IPS-NIHi11 (cell line): ENCODE measurements around the gene NPIPA3.
"Not testable (repeated sequence)": the region's sequence is repeated elsewhere in the genome, so short reads cannot be mapped to it uniquely, and the experiment has no call there.

Experiments
- DNase-seq: peaks from one replicate; pipeline ENCODE4 v3.0.0; 2012; ENCODE audit warnings: mixed read lengths, low spot score

The NPIPA3 gene

DNA sequence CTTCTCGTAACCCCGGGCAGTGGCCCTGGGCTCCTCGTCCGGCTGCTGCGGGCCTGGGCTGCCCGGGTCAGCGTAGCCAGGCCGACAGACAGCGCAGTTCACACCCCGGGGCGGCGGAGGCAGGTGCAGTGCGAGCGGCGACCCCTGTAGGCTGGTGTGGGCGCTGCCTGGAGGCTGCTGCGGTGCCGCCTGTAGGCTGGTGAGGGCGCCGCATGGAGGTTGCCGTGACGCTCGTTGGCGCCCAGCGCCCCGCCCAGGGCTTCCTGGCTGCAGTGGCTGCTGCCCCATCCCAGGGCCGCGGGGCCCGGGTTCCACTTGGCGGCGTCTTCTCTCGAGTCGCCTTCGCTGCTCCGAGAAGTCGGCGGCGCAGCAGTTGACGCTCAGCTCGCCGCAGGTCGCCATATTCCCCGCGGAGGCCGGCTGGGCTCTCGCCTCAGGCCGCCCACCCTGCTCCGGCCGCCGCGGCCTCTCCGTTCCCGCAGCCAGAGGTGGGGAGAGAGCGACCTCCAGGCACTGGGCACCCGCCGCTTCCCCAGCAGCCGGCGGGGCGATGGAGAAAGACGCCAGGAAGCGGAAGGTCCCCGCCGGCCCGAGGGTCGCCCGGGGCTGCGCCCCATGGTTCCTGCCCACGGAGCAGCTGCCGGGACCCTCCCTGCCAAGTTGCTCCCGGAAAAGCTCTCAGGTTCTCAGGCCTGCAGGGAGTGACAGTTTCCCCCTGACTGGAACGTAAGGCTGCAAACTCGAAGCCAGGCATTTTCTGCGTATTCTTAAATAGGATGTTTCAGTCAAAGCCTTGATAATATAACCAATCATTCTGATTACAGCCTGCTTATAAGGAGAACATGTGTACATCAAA is at the start of gene NPIPA3:
NPIPA3 (plus strand) TSS at position 256 of the 856 bp plus-strand sequence. CDS start 5,533 bp downstream, outside the sequence.
- not testable (repeated sequence) for DNase-seq

DNA sequence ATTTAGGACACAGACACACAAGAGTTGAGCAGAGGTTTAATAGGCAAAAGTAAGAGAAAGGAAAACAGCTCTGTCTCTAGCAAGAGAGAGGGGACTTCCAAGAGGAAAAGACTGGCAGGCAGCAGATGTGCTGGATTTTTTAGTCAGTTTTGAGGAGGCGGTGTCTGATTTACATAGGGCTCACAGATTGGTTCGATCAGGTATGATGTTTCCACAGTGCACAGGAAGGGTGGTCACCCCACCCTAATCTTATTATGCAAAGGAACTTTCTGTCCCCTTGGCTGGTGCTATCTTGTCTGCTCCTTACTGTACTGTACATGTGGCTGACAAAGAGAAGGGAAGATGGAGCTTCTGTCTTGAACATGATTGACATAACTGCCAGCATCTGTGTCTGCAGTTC is 45.1 kb upstream of the NPIPA3 start:
- DNase-seq = no peak

DNA sequence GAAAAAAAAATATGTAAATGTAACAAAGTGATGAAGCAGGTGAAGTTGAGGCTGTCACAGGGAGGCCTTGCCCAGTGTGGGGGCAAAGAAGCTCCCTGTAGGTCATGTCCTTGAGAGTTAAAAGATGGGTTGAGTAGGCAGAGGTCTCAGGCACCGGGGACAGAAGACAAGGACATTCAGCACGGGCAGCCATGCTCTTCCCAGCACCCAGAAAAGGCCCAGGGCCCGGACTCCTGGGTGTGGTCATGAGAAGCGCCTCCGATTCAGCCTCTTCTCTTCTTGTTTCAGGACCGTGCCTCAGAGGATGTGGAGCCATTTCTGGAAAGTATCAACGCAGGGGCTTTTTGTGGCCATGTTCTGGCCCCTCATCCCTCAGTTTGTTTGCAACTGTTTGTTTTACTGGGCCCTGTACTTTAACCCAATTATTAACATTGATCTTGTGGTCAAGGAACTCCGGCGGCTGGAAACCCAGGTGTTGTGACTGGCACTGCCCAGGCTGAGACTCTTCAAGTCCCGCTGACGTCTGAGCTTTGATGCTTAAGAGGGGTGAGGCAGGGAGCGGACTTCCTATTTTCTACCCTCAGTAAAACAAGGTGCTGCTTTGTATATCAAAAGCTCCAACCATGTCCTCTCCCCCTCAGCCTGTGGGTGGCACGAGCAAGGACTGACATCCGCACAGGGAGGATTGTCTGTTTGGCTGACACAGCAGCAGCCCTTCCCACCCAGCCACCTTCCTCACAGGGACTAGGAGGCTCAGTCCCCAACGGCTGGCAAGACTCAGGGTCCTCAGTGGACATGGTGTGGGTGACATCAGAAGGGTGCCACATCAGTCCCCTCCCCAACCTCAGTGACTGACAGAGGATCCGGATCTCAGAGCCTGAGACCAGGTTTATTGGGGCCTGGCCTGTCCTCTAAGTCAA is 35.6 kb upstream of the NPIPA3 start:
- DNase-seq = no peak

DNA sequence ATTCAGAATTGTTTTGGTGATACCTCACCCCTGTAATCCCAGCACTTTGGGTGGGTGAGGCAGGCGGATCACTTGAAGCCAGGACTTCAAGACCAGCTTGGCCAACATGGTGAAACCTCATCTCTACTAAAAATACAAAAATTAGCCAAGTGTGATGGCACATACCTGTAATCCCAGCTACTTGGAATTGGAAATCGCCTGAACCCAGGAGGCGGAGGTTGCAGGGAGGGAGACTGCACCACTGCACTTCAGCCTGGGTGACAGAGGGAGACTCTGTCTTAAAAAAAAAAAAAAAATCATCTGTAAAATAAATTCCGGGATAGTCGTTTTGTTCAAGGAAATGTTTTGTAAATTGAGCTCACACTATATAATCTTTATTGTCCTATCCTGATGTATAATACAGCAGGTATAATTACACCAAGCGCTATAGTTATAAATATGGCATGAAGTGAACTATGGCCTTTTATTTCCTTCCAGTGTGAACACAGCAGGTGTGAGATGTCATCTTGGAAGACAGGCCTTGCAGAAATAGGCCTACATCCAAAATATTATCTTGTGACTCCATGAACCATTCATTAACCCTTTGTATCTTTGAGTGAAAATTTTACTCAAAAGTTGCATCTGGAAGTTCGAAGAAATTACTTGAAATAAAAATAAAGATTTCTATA is 34.5 kb upstream of the NPIPA3 start:
- no peak for DNase-seq

DNA sequence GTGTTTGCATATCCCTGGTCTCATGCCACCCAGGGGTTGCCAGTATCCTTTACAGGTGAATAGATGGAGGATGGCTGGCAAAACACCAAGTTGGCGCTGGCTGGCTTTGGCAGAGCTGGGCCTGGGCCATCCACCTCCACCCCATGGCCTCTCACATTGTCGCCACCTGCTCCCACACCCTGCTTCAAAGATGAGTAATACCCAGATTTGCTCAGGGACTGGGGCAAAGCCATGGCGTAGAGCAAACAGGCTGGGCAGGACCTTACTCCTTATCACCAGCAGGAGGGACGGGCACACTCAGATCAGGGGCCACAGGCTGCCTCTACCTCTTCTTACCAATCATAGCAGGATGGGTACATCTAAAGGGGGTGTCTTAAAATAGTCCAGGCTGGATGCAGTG is 33.4 kb upstream of the NPIPA3 start:
- DNase-seq = no peak

DNA sequence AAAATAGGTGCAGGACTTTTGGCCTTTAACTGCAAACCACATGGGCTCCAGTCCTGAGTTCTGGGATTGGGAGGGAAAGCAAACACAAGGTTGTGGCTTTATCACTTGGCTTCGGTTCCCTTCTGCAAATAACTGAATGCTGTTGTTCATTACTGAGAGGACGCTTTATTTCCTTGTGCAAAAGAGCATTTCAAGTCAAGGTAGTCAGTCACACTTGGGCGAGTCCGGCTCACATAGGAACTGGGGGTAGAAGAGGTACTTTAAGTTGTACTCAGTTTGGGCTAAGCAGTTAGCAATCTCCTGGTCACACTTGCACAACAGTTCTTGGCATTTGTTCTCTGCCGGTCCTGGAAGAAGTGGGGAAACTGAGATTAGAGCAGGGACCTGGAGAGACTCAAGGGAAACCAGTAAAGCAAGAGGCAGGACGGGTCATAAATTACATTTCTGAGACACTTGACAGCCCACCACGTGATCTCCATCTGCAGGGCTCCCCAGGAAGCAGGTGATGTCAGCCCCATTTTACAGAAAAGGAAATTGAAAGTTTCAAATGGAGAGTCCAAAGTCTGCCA is 30.7 kb upstream of the NPIPA3 start:
- no peak for DNase-seq

DNA sequence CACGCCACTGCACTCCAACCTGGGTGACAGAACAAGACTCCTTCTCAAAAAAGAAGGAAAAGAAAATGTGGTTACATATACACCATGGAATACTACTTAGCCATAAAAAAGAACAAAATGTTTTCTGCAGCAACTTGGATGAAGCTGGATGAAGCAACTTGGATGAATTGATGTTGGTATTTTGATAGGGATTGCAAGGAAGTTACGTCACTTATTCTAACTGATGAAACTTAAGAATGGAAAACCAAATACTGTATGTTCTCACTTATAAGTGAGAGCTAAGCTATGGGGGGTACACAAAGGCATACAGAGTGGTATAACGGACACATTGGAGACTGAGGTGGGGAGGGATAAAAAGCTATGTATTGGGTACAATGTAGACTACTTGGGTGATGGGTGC is 26.6 kb upstream of the NPIPA3 start:
- DNase-seq = no peak

DNA sequence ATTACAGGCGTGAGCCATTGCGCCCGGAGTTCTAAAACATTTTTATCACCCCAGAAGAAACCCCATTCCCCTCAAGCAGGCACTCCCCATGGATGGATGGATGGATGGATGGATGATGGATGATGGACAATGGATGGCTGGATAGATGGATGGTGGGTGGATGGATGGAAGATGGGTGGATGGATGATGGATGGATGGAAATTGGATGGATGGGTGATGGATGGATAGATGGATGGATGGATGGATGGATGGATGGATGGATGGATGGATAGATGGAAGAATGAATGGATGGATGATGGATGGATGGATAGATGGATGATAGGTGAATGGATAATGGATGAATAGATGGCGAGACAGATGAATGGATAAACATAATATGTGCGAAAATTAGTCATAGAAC is 25.6 kb upstream of the NPIPA3 start:
- no peak for DNase-seq

DNA sequence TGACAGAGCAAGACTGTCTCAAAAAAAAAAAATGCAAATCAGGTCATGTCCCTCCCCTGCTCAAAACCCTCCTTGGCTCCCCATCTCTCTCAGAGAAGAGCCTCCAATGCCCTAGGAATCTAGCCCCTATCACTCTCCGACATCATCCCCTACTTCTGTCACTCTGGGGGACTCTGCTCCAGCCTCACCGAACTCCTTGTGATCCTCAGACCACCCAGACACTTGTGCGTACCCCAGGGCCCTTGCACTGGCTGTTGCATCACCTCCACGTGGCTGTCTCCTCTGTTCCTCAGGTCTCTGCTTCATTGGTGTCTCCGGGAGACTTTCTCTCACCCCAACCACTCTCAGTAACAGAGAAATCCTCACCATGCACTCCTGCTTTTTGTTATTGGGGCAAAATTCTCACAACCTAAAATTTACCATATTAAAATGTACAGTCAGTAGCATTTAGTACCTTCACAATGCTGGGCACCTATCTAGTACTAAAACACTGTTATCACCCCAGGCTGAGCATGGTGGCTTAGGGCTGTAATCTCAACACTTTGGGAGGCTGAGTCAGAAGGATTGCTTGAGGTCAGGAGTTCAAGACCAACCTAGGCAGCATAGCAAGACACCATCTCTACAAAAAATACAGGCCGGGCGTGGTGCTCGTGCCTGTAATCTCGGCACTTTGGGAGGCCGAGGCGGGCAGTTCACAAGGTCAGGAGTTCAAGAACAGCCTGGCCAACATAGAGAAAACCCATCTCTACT is 24.3 kb upstream of the NPIPA3 start:
- DNase-seq = no peak

DNA sequence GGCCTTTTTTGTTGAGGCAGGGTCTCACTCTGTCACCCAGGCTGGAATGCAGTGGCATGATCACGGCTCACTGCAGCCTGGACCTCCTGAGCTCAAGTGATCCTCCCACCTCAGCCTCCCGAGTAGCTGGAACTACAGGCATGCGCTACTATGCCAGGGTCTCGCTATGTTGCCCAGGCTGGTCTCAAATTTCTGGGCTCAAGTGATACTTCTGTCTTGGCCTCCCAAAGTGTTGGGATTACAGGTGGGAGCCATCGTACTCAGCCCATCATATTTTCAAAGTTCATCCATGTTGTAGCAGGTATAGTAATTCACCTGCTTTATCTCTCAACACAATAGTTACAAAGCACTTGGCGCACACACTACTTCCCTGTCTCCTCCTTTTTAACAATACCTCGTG is 22.8 kb upstream of the NPIPA3 start:
- not testable (repeated sequence) for DNase-seq

DNA sequence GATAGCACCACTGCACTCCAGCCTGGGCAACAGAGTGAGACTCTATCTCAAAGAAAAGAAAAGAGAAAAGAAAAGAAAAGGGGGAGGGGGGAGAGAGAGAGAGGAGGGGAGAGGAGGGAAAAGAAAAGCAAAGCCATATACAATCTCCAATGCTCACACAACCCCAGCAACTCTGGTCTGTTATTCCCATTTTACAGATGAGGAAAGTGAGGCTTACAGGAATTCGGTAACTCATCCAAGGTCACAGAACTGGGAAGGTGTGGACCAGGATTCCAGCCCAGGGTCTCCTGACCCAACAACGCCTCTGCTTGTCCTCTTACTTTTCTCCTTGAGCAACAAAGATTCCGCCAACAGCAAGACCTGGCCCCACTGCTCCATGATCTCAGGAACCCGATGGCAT is 22.1 kb upstream of the NPIPA3 start:
- DNase-seq = no peak

DNA sequence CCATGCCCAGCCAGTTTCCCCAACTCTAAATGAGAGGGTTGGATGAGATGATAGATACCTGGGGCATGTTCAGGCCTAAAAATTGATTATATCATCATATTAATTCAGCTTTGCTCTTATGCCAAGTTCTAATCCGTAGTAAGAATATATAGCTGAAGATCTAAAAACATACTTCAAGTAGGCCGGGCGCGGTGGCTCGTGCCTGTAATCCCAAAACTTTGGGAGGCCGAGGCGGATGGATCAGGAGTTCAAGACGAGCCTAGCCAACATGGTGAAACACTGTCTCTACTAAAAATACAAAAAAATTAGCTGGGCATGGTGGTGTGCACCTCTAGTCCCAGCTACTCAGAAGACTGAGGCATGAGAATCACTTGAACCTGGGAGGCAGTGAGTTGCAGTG is 21.1 kb upstream of the NPIPA3 start:
- no peak for DNase-seq

DNA sequence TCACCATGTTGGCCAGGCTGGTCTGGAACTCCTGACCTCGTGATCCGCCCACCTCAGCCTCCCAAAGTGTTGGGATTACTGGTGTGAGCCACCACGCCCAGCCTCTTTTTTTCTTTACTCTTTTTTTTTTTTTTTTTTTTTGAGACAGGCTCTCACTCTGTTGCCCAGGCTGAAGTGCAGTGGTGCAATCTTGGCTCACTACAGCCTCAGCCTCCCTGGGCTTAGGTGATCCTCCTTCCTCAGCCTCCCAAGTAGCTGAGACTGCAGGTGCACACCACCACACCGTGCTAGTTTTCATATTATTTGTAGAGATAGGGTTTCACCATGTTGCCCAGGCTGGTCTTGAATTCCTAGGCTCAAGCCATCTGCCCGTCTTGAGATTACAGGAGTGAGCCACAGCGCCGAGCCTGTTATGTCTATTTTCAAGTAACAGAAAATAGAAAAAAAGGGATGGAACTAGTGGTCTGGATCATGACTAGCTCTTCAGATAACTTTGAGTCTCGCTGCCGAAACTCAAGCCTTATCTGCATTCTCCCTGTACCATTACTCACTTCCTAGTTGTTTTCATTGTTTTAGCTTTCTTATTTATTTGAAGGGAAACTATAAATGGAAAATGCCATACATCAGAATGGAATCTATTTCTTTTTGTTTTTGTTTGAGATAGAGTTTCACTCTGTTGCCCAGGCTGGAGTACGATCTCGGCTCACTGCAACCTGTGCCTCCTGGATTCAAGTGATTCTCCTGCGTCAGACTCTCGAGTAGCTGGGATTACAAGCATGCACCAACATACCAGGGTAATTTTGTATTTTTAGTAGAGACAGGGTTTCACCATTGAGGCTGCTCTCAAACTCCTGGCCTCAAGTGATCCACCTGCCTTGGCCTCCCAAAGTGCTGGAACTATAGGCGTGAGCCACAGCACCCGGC is 17.1 kb upstream of the NPIPA3 start:
- not testable (repeated sequence) for DNase-seq

DNA sequence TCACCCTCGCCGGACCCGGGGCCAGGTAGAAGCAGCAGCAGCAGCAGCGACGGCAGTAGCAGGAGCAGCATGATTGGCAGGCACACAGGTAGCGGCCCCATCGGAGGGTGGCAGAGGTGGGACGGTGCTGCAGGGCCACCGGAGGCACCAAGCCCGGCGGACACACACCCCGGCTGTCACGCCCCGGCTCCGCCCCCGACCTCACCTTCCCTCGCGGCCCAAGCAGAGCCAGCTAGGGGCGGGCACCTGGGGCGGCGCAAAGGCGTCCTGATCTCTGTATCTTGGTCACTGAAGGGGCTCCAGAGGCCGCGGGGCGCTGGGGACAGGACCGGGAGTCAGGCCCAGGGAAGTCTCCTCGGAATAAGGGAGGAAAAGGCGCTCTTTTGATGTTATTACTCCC is 9.1 kb upstream of the NPIPA3 start, which contains the start of gene PLA2G10:
PLA2G10 (minus strand) TSS at position 180 of the 400 bp plus-strand sequence; CDS start at position 101, 79 bp downstream.
- DNase-seq = not testable (repeated sequence)

DNA sequence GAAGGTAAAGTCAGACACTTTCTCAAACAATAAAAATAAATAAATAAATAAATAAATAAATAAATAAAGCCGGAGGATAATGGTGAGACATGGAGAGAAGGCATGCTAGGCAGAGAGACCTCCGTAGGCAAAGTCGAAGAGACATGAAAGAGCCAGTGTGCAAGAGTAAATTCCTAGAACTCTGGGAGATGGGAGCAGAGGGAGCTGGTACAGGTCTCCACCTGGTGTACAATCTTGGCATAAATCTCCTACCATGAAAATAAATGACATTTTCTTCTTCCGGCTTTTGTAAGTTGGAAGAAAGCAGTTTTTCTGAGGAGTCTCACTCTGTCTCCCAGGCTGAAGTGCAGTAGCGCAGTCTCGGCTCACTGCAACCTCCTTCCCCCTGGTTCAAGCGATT is 1.4 kb upstream of the NPIPA3 start:
- not testable (repeated sequence) for DNase-seq

DNA sequence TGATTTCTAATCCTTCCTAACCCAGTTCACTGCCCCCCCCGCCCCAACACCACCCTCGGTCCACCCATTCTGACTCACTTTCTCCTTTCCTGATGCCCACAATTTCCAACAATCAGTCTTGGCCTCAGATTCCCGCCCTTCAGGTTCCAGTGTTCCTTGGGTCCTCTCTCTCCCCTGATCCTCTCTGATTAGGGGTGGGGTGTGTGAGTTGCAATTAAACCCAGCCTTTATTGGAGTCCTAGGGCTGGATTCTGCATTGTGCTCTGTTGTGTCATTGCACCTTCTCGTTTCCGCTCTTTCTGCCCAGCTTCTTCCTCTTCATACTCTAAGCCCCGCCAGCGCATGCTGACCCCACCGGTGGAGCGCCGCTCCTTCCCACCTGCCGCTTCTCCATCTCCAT is 539 bp upstream of the NPIPA3 start:
- not testable (repeated sequence) for DNase-seq

DNA sequence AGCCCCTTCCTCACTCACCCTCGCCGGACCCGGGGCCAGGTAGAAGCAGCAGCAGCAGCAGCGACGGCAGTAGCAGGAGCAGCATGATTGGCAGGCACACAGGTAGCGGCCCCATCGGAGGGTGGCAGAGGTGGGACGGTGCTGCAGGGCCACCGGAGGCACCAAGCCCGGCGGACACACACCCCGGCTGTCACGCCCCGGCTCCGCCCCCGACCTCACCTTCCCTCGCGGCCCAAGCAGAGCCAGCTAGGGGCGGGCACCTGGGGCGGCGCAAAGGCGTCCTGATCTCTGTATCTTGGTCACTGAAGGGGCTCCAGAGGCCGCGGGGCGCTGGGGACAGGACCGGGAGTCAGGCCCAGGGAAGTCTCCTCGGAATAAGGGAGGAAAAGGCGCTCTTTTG is 30.0 kb downstream of the NPIPA3 start:
- not testable (repeated sequence) for DNase-seq

DNA sequence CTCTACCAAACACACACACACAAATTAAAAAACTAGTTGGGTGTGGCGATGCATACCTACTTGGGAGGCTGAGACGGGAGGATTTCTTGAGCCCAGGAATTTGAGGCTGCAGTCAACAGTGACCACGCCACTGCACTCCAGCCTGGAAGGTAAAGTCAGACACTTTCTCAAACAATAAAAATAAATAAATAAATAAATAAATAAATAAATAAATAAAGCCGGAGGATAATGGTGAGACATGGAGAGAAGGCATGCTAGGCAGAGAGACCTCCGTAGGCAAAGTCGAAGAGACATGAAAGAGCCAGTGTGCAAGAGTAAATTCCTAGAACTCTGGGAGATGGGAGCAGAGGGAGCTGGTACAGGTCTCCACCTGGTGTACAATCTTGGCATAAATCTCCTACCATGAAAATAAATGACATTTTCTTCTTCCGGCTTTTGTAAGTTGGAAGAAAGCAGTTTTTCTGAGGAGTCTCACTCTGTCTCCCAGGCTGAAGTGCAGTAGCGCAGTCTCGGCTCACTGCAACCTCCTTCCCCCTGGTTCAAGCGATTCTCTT is 37.7 kb downstream of the NPIPA3 start:
- not testable (repeated sequence) for DNase-seq

DNA sequence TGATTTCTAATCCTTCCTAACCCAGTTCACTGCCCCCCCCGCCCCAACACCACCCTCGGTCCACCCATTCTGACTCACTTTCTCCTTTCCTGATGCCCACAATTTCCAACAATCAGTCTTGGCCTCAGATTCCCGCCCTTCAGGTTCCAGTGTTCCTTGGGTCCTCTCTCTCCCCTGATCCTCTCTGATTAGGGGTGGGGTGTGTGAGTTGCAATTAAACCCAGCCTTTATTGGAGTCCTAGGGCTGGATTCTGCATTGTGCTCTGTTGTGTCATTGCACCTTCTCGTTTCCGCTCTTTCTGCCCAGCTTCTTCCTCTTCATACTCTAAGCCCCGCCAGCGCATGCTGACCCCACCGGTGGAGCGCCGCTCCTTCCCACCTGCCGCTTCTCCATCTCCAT is 38.6 kb downstream of the NPIPA3 start:
- DNase-seq = not testable (repeated sequence)
